ENCODE results near the gene C8G.

DNA sequence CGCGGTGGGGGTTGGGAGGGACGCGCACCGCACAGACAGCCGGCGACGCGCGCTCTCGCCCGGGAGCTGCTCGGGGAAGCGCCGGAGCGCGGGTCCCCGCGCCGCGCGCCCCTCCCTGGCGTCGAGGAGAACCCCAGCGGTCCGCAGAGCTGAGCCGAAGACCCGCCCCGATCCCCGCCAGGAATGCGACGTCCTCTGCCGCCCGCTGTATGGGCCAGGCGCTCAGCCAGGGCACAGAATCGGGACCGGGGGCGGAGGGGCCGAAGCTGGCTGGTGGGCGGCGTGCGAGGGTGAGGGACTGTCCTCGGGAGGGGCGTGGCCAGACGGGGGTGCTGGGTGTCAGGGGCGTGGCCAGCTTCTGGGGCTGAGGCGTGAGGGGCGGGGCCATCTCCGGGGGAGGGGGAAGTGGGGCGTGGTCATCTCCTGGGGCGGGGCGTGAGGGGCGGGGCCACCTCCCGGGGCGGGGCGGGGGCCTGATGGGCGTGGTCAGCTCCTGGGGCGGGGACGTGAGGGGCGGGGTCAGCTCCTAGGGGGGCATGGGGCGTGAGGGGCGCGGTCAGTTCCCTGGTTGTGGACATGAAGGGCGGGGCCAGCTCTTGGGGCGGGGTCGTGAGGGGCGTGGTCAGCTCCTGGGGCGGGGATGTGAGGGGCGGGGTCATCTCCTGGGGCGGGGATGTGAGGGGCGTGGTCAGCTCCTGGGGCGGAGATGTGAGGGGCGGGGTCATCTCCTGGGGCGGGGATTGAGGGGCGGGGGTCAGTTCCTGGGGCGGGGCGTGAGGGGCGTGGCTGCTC lies 33.2 kb downstream of the C8G start:
- TF ChIP-seq EZH2 (IDR thresholded peaks at IDR 0.05; ENCODE audit: insufficient read depth, low read length), result no peak
- TF ChIP-seq, protein P1, sequence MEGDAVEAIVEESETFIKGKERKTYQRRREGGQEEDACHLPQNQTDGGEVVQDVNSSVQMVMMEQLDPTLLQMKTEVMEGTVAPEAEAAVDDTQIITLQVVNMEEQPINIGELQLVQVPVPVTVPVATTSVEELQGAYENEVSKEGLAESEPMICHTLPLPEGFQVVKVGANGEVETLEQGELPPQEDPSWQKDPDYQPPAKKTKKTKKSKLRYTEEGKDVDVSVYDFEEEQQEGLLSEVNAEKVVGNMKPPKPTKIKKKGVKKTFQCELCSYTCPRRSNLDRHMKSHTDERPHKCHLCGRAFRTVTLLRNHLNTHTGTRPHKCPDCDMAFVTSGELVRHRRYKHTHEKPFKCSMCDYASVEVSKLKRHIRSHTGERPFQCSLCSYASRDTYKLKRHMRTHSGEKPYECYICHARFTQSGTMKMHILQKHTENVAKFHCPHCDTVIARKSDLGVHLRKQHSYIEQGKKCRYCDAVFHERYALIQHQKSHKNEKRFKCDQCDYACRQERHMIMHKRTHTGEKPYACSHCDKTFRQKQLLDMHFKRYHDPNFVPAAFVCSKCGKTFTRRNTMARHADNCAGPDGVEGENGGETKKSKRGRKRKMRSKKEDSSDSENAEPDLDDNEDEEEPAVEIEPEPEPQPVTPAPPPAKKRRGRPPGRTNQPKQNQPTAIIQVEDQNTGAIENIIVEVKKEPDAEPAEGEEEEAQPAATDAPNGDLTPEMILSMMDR (IDR thresholded peaks at IDR 0.05; ENCODE audit: insufficient read depth, low read depth, low read length), result no peak
